ENCODE measurements around the gene ST6GAL1.

DNA sequence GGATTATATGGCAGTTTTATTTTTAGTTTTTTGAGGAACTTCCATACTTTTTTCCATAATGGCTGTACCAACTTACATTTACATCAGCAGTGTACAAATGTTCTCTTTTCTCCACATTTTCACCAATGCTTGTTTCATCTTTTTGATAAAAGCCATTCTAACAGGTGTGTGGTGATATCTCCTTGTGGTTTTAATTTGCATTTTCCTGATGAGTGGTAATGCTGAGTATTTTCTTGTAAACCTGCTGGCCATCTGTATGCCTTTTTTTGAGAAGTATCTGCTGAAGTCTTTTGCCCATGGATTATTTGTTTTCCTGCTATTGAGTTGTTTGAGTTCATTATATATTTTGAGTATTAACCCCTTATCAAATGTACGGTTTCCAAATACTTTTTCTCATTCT lies 158.4 kb downstream of the ST6GAL1 start:
- TF ChIP-seq SP1 (IDR thresholded peaks at IDR 0.05; ENCODE audit: low read depth) (no peak), TCF7L2 (IDR thresholded peaks at IDR 0.05; ENCODE audit: borderline replicate concordance, extremely low read depth, insufficient read depth, insufficient read length) (no peak)
- TF ChIP-seq, protein P1, sequence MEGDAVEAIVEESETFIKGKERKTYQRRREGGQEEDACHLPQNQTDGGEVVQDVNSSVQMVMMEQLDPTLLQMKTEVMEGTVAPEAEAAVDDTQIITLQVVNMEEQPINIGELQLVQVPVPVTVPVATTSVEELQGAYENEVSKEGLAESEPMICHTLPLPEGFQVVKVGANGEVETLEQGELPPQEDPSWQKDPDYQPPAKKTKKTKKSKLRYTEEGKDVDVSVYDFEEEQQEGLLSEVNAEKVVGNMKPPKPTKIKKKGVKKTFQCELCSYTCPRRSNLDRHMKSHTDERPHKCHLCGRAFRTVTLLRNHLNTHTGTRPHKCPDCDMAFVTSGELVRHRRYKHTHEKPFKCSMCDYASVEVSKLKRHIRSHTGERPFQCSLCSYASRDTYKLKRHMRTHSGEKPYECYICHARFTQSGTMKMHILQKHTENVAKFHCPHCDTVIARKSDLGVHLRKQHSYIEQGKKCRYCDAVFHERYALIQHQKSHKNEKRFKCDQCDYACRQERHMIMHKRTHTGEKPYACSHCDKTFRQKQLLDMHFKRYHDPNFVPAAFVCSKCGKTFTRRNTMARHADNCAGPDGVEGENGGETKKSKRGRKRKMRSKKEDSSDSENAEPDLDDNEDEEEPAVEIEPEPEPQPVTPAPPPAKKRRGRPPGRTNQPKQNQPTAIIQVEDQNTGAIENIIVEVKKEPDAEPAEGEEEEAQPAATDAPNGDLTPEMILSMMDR (IDR thresholded peaks at IDR 0.05 in 2 of 3, conservative IDR thresholded peaks at IDR 0.05 in 1 of 3; ENCODE audit: borderline replicate concordance in 1 of 3, insufficient read depth in 1 of 3, low read depth in 2 of 3, low read length in 2 of 3), result no peak

Measured in HCT116 (cell line).